ENCODE measurements around the gene THAP10.
"Not testable (repeated sequence)": the region's sequence is repeated elsewhere in the genome, so short reads cannot be mapped to it uniquely, and the experiment has no call there.

Gene THAP10

GRCh38 chr15:70880781-70881180, 11.5 kb downstream of the THAP10 start:
- Histone ChIP-seq H3K36me3 (ENCODE audit: control insufficient read depth, insufficient read depth, low read length) (no peaks in the 10 kb centered on the region), H3K9me3 (ENCODE audit: control insufficient read depth, low read length) (no peaks in the 10 kb centered on the region), H3K27me3 (ENCODE audit: control insufficient read depth, insufficient read depth, low read length, poor library complexity, severe bottlenecking) (no peaks in the 10 kb centered on the region), H3K27ac (ENCODE audit: insufficient read depth, low read depth, low read length, poor library complexity, severe bottlenecking) (no peak overlapping the region), H3K4me3 (ENCODE audit: insufficient read depth, low read depth, low read length) (no peak overlapping the region), H3K4me1 (ENCODE audit: control insufficient read depth, insufficient read depth, low read length) (no peaks in the 10 kb centered on the region)
- 84 to 93% methylated on average over 2 of the region's 2 CpGs for WGBS, 2 experiments

GRCh38 chr15:70879401-70879800, 12.8 kb downstream of the THAP10 start:
- Histone ChIP-seq H3K4me1 (ENCODE audit: control insufficient read depth, insufficient read depth, low read length) (no peaks in the 10 kb centered on the region), H3K9me3 (ENCODE audit: control insufficient read depth, low read length) (no peaks in the 10 kb centered on the region), H3K27ac (ENCODE audit: insufficient read depth, low read depth, low read length, poor library complexity, severe bottlenecking) (no peak overlapping the region), H3K27me3 (ENCODE audit: control insufficient read depth, insufficient read depth, low read length, poor library complexity, severe bottlenecking) (no peaks in the 10 kb centered on the region), H3K4me3 (ENCODE audit: insufficient read depth, low read depth, low read length) (no peak overlapping the region), H3K36me3 (ENCODE audit: control insufficient read depth, insufficient read depth, low read length) (no peaks in the 10 kb centered on the region)
- WGBS, 2 experiments, result 100% methylated on average over 2 of the region's 2 CpGs

GRCh38 chr15:70876683-70877082, 15.6 kb downstream of the THAP10 start:
- Histone ChIP-seq H3K36me3 (ENCODE audit: control insufficient read depth, insufficient read depth, low read length) (no peaks in the 10 kb centered on the region), H3K27me3 (ENCODE audit: control insufficient read depth, insufficient read depth, low read length, poor library complexity, severe bottlenecking) (no peaks in the 10 kb centered on the region), H3K4me1 (ENCODE audit: control insufficient read depth, insufficient read depth, low read length) (no peaks in the 10 kb centered on the region), H3K27ac (ENCODE audit: insufficient read depth, low read depth, low read length, poor library complexity, severe bottlenecking) (no peak overlapping the region), H3K4me3 (ENCODE audit: insufficient read depth, low read depth, low read length) (no peak overlapping the region), H3K9me3 (ENCODE audit: control insufficient read depth, low read length) (no peaks in the 10 kb centered on the region)
- WGBS, 2 experiments, result 80 to 88% methylated on average over 2 of the region's 2 CpGs

- no peaks in the 10 kb centered on the region for H3K27me3 ChIP-seq (ENCODE audit: control insufficient read depth, insufficient read depth, low read length, poor library complexity, severe bottlenecking)
- no peak overlapping the region for H3K4me3 ChIP-seq (ENCODE audit: insufficient read depth, low read depth, low read length)
- H3K9me3 ChIP-seq (ENCODE audit: control insufficient read depth, low read length), result no peaks in the 10 kb centered on the region
- no peak overlapping the region for H3K27ac ChIP-seq (ENCODE audit: insufficient read depth, low read depth, low read length, poor library complexity, severe bottlenecking)
- H3K36me3 ChIP-seq (ENCODE audit: control insufficient read depth, insufficient read depth, low read length), result no peaks in the 10 kb centered on the region
- 77 to 86% methylated on average over 3 of the region's 3 CpGs for WGBS, 2 experiments
- H3K4me1 ChIP-seq (ENCODE audit: control insufficient read depth, insufficient read depth, low read length), result no peaks in the 10 kb centered on the region
These were observed 16.2 kb downstream of the THAP10 start for GRCh38 chr15:70876011-70876410.

GRCh38 chr15:70875001-70875782, 17.0 kb downstream of the THAP10 start:
- 86 to 87% methylated on average over 7 of the region's 7 CpGs for WGBS, 2 experiments
- Histone ChIP-seq H3K4me3 (ENCODE audit: insufficient read depth, low read depth, low read length) (no peak overlapping the region), H3K27me3 (ENCODE audit: control insufficient read depth, insufficient read depth, low read length, poor library complexity, severe bottlenecking) (no peaks in the 10 kb centered on the region), H3K4me1 (ENCODE audit: control insufficient read depth, insufficient read depth, low read length) (no peaks in the 10 kb centered on the region), H3K36me3 (ENCODE audit: control insufficient read depth, insufficient read depth, low read length) (no peaks in the 10 kb centered on the region), H3K9me3 (ENCODE audit: control insufficient read depth, low read length) (no peaks in the 10 kb centered on the region), H3K27ac (ENCODE audit: insufficient read depth, low read depth, low read length, poor library complexity, severe bottlenecking) (no peak overlapping the region)

GRCh38 chr15:70873232-70874054, 18.8 kb downstream of the THAP10 start:
- H3K9me3 ChIP-seq (ENCODE audit: control insufficient read depth, low read length), result no peaks in the 10 kb centered on the region
- H3K27ac ChIP-seq (ENCODE audit: insufficient read depth, low read depth, low read length, poor library complexity, severe bottlenecking), result no peak overlapping the region
- WGBS, 2 experiments, result 86 to 95% methylated on average over 1 of the region's 2 CpGs
- no peak overlapping the region for H3K4me3 ChIP-seq (ENCODE audit: insufficient read depth, low read depth, low read length)
- H3K36me3 ChIP-seq (ENCODE audit: control insufficient read depth, insufficient read depth, low read length), result no peaks in the 10 kb centered on the region
- H3K4me1 ChIP-seq (ENCODE audit: control insufficient read depth, insufficient read depth, low read length), result no peaks in the 10 kb centered on the region
- no peaks in the 10 kb centered on the region for H3K27me3 ChIP-seq (ENCODE audit: control insufficient read depth, insufficient read depth, low read length, poor library complexity, severe bottlenecking)

- not testable (repeated sequence) for H3K27ac ChIP-seq (ENCODE audit: insufficient read depth, low read depth, low read length, poor library complexity, severe bottlenecking); H3K4me3 ChIP-seq (ENCODE audit: insufficient read depth, low read depth, low read length); H3K9me3 ChIP-seq (ENCODE audit: control insufficient read depth, low read length); H3K27me3 ChIP-seq (ENCODE audit: control insufficient read depth, insufficient read depth, low read length, poor library complexity, severe bottlenecking); H3K36me3 ChIP-seq (ENCODE audit: control insufficient read depth, insufficient read depth, low read length); H3K4me1 ChIP-seq (ENCODE audit: control insufficient read depth, insufficient read depth, low read length)
- 95 to 96% methylated on average over 34 of the region's 34 CpGs for whole genome bisulfite sequencing, 2 experiments
These were observed 20.7 kb downstream of the THAP10 start for GRCh38 chr15:70871490-70871889.

GRCh38 chr15:70870051-70870450, 22.2 kb downstream of the THAP10 start:
- H3K27ac ChIP-seq (ENCODE audit: insufficient read depth, low read depth, low read length, poor library complexity, severe bottlenecking), result no peak overlapping the region

GRCh38 chr15:70869346-70869745, 22.9 kb downstream of the THAP10 start:
- no peaks in the 10 kb centered on the region for H3K4me1 ChIP-seq (ENCODE audit: control insufficient read depth, insufficient read depth, low read length)
- no peaks in the 10 kb centered on the region for H3K9me3 ChIP-seq (ENCODE audit: control insufficient read depth, low read length)
- no peaks in the 10 kb centered on the region for H3K36me3 ChIP-seq (ENCODE audit: control insufficient read depth, insufficient read depth, low read length)
- no peak overlapping the region for H3K4me3 ChIP-seq (ENCODE audit: insufficient read depth, low read depth, low read length)
- H3K27ac ChIP-seq (ENCODE audit: insufficient read depth, low read depth, low read length, poor library complexity, severe bottlenecking), result no peak overlapping the region
- 87 to 95% methylated on average over 3 of the region's 3 CpGs for WGBS, 2 experiments
- no peaks in the 10 kb centered on the region for H3K27me3 ChIP-seq (ENCODE audit: control insufficient read depth, insufficient read depth, low read length, poor library complexity, severe bottlenecking)

More at GRCh38 chr15:70870051-70870450, 22.2 kb downstream of the THAP10 start:
- Histone ChIP-seq H3K27me3 (ENCODE audit: control insufficient read depth, insufficient read depth, low read length, poor library complexity, severe bottlenecking) (no peaks in the 10 kb centered on the region), H3K9me3 (ENCODE audit: control insufficient read depth, low read length) (no peaks in the 10 kb centered on the region), H3K4me3 (ENCODE audit: insufficient read depth, low read depth, low read length) (no peak overlapping the region), H3K36me3 (ENCODE audit: control insufficient read depth, insufficient read depth, low read length) (no peaks in the 10 kb centered on the region), H3K4me1 (ENCODE audit: control insufficient read depth, insufficient read depth, low read length) (no peaks in the 10 kb centered on the region)

GRCh38 chr15:70867911-70868467, 24.2 kb downstream of the THAP10 start:
- Histone ChIP-seq H3K4me3 (ENCODE audit: insufficient read depth, low read depth, low read length) (no peak overlapping the region), H3K4me1 (ENCODE audit: control insufficient read depth, insufficient read depth, low read length) (no peaks in the 10 kb centered on the region), H3K9me3 (ENCODE audit: control insufficient read depth, low read length) (no peaks in the 10 kb centered on the region), H3K27ac (ENCODE audit: insufficient read depth, low read depth, low read length, poor library complexity, severe bottlenecking) (no peak overlapping the region), H3K27me3 (ENCODE audit: control insufficient read depth, insufficient read depth, low read length, poor library complexity, severe bottlenecking) (no peaks in the 10 kb centered on the region), H3K36me3 (ENCODE audit: control insufficient read depth, insufficient read depth, low read length) (no peaks in the 10 kb centered on the region)
- 90 to 100% methylated on average over 5 to 6 of the region's 6 CpGs for WGBS, 2 experiments
